GM21723 (cell line): ENCODE results near the gene LINC00237.
A peak's percentile ranks its signal among the peaks of the same experiment; 100 is the strongest.

ENCODE experiments used
- ATAC-seq: cut with Tn5 transposase; IDR thresholded peaks from one replicate; pipeline ENCODE4 v1.9.1; 2021; ENCODE audit warnings: mild to moderate bottlenecking, moderate library complexity; ENCODE audit not compliant: unreplicated experiment

The LINC00237 gene

DNA sequence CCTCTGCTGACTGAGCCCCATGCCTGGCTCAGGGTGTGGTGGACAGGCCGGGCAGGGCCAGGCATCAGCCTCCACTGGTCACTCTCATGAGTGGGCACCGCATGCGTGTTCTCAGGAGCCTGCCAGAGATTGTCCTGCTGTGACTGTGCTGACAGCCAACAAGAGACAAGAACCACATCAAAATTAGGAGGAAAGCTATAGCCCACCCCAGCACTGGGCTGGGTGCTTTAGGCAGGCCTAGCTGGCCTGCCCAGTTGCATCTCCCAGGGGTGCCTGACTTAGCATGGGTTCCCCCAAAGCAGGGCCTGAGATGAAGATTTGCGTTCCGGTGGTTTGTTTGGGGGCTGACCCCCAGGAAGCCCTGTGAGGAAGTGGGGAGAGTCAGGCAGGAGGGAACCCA lies 53.9 kb downstream of the LINC00237 start:
- ATAC-seq: no peak

DNA sequence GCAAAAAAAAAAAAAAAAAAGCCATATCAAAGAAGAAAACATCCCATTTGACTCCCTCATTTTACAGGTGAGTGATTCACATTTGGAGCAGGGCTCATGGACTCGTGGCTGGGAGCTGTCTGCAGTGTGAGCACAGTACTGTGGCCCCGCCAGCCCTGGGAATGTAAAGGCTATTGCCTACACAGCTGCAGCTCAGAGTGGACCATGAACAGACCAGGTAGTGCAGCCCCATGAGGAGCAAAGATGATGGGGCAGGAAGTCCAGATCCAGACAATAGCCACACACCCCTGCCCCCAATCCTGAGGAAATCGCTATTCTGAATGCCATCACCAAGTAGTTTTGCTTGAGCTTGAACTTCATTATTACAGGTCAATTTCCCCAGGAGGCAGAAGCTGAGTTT lies 55.4 kb downstream of the LINC00237 start:
- no peak for ATAC-seq

DNA sequence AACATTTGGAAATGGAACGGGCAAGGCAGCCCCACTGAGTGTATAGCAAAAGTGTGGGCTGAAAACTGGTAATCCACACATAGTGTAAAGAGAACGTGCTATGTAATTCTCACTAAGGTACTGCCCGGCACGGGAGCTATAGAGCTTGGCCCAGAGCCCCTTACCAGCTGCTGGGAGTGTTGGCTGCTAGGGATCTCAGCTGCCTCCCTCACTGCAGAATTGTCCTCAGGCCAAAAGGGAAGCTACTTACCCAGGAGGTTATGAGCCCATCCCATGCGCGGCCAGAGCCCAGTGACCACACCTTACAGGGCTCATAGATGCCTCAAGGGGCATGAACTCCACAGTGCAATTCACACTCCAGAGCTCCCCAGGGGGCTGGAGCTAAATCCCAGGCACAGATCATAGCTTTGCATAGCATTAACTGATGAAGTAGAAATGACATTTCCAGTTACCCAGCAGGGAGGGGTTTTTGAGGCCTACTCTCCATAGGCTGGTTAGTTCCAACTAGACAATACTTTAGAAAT lies 56.8 kb downstream of the LINC00237 start:
- ATAC-seq: no peak

DNA sequence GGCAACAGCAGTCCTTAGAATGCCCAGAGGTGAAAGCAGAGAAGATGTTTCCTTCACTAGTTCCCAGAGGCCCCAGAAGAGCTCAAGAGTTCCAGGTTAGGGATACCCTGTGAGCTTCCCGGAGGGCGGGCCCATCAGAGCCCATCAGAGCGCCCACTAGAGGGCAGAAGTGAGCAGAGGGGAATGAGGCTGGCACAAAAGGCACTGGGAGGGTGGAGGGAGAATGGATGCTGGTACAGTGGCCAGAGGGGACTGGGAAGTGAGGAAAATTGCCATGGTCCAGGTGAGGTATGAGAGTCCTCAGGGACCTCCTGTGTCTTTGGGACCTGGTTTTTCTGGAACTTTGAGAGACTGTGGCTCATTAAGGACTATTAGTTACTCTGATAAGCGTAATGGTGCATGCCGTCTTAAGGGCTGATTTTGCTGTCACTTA lies 57.3 kb downstream of the LINC00237 start:
- ATAC-seq: peak; percentile 82

- ATAC-seq: no peak
These were observed 58.2 kb downstream of the LINC00237 start for GRCh38 chr20:21047981-21048380.

DNA sequence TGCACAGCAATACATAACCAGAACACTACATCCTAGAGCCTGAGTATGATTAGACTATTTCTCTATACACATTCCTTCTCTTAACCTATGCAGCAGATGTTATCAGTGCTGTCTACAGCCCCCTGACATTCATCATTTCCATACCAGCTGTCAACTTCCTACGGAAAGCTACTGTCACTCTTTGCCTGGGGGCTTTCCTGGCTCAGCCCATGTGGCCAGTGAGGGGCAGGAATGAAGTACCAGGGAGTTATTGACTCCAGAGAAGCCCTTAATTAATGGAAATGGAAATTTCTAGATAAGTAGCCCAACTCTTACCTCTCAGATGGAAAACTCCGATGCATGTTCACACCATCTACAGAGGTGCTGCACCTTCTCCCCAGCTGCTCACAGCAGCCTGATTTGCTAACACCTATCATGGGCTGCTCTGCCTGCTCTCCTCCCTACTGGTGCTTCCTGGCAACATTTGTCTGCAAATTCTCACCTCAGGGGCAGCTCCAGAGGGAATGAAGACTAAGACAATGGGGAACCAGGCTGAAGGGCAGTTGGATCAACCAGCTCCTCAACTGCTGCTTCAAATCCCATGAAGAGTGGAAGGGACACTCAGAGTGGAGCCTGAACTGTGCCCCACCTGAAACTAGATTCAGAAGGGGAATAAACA lies 59.6 kb downstream of the LINC00237 start:
- ATAC-seq: no peak
